GM13977 (cell line): ENCODE results near the gene SH3RF3.

Source experiments
- DNase-seq: peaks from one replicate; pipeline ENCODE4 v3.0.0; 2012; ENCODE audit warnings: low spot score
- in situ Hi-C: fragments of 300-500 bp; cut with MboI; formaldehyde crosslinking; loops from one replicate; pipeline ENCODE4 v1.12.0; 2022; ENCODE audit warnings: low sequenced_read_pairs, low pct_unique_long_range_greater_than_20kb, mixed read lengths, inconsistent platforms; ENCODE audit not compliant: unreplicated experiment
- TF ChIP-seq, protein P1 (sequence below): IDR thresholded peaks from 2 replicates; pipeline ENCODE4 v1.5.1; 2012; ENCODE audit warnings: mild to moderate bottlenecking, control low read depth; ENCODE audit not compliant: insufficient read depth; ENCODE audit errors: extremely low read depth, missing control alignments

Gene SH3RF3

DNA sequence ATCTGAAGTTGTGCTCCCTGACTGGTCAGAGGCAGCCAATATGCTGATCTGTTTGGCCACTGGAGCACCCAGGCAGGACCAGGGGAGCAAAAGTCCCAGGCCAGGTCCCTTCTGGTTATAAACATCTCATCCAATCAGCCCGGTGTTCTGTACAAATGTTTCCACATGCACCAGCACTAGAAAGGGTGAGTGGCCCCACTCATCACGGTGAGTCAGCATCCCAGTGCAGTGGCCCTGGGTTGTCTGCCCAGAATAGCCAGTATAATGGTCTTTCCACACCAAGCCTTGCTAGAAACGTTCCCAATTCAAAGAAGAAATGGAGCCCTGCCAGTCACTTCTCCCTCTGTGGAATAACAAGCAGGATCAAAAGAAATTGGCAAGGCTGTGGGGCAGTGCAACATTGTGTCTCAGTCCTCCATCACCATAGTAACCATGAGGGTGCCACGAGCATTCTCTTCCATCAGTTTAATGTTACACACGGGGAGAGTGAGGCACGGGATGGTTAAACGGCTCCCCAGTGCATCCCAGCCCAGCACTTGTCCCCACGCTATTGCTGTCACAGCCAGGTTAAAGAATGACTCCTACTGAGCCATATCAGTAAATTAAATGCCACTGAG lies 309.9 kb downstream of the SH3RF3 start:
- in situ Hi-C loops: no loop called here
- no peak for DNase-seq
- TF ChIP-seq, protein P1, sequence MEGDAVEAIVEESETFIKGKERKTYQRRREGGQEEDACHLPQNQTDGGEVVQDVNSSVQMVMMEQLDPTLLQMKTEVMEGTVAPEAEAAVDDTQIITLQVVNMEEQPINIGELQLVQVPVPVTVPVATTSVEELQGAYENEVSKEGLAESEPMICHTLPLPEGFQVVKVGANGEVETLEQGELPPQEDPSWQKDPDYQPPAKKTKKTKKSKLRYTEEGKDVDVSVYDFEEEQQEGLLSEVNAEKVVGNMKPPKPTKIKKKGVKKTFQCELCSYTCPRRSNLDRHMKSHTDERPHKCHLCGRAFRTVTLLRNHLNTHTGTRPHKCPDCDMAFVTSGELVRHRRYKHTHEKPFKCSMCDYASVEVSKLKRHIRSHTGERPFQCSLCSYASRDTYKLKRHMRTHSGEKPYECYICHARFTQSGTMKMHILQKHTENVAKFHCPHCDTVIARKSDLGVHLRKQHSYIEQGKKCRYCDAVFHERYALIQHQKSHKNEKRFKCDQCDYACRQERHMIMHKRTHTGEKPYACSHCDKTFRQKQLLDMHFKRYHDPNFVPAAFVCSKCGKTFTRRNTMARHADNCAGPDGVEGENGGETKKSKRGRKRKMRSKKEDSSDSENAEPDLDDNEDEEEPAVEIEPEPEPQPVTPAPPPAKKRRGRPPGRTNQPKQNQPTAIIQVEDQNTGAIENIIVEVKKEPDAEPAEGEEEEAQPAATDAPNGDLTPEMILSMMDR: no peak

DNA sequence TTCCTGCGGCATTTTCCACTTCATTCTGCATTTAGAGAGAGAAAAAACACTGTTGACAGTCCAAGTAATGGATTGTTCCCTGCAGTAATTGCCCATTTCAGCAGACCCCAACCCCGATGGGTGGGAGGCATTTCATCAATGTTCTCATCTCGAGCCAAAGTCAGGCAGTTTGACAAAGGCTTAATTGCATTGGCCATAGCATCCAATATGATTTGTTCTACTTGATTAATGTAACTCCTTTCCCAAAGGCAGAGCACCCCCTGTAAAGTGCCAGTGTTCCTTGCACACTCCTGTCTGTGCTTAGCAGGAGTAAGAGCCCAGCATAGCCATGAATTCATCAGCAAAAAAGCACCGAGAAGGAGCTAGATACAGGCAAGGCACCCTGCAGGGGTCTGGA lies 310.4 kb downstream of the SH3RF3 start:
- in situ Hi-C loops: no loop called here
- TF ChIP-seq, protein P1: no peak
- no peak for DNase-seq

DNA sequence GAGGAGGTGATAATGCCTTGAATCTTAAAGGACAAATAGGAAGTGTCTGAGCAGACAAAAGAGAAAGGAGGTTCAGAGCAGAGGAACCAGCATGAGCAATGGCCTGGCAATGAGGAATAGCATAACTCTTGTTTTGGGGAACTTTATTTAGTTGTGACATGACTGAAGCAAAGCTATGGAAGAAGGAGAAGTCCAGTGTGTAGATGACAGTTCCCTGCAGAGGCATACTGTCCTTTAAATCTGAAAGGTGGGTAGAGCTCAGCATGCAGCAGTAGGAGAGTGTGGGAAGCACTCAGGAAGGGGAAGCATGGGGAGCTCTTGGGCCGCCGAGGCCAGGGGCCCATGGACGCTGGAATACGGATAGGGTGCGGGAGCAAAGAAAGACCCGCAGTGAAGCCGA lies 311.0 kb downstream of the SH3RF3 start:
- no peak for DNase-seq
- in situ Hi-C loops: no loop called here
- TF ChIP-seq, protein P1: no peak

DNA sequence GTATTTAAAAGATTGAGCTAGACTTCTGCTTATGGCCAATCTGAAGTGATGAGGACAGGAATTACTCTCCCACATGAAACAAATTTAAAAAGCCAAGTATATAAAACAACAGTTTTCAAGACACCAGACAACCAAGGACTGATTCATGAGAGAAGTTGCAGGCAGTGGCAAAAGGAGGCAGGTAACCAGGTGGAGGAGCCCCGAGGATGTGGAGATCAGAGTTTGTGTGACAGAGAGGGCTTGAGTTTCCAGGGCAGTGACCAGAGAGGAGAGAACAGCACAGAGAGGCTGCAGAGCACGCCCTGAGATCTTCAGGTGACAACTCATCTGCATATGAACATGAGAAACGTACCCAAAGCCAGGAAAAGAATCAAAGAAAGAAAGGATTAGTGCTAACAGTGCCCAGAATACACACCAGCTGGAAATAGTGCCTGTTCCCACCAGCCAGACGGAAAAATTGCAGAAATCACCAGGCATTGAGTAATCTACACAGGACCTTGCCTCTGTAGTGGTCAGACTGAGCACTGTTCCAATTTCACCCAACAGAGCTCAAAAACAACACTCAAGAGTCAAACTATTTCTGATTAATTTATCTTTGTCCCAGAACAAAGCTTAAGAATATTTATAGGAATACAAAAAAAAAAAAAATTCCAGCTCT lies 311.6 kb downstream of the SH3RF3 start:
- in situ Hi-C loops: no loop called here
- DNase-seq: no peak
- TF ChIP-seq, protein P1: no peak

DNA sequence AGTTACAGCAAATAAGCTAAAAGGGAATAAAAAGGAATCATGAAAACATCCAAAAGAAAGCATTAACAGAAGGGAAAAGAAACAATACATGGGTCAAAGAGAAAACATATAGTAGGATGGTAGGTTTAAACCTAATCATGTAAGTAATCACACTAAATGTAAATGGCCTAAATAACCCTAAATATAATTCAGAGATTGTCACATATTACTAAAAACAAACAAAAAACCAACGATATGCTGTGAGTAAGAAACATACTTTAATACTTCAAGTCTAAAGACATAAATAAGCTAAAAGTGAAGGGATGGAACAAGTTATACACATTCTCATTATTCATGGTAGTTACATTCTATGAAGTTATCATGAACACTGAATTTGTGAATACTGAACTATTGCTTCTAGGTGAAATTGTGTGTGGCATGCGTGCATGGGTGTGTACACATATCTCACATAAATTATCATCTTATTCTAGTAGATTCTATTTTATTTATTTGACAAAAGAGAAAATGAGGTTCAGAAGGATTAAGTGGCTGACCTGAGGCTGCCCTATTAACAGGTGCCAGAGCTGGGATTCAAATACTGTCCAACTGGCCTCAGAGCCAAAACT lies 313.8 kb downstream of the SH3RF3 start:
- TF ChIP-seq, protein P1: no peak

DNA sequence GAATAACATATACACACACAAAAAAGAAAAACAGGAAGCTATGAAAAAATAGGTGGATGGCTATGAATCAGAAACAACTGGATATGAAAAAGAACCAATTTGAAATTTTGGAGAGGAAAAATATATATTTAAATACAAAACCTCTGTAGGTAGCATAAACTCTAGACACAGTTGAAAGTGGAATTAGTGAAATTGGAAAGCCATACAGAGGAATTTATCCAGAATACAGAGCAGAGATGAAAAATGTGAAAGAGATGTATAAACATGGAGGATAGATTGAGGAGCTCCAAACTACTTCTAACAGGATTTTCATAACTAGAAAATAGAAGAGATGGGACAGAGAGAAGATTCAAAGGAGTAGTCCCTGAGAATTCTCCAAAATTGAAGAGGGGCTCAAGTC lies 315.9 kb downstream of the SH3RF3 start:
- TF ChIP-seq, protein P1: no peak
- DNase-seq: no peak
- in situ Hi-C loops: no loop called here

More for the DNA sequence above, 313.8 kb downstream of the SH3RF3 start:
- DNase-seq: no peak
- in situ Hi-C loops: no loop called here
